BJ (cell line): Measurements from ENCODE around the gene SCYGR2. TPM values are rescaled to one million over a fixed set of nuclear protein-coding genes. Genes with fewer than 3 reads are reported as not detected.

ENCODE experiments used
- CTCF ChIA-PET: fragments of 350-600 bp; formaldehyde crosslinking; extraction: SDS; loops from one replicate; lab custom pipeline; 2021; ENCODE audit warnings: antibody characterized with exemption, inconsistent platforms; lab: Yijun Ruan, JAX
- POLR2A ChIA-PET: fragments of 300-600 bp; sonication (Branson Sonifier 250); formaldehyde crosslinking; extraction: SDS; loops from one replicate; lab custom pipeline; 2021; ENCODE audit warnings: antibody characterized with exemption; lab: Charles Lee
- DNase-seq: peaks from one replicate; pipeline ENCODE4 v3.0.0-alpha.2; 2011; ENCODE audit warnings: low read depth
- H3K27me3 ChIP-seq: 2 replicates; pipeline ENCODE4 v1.6.0; 2011; ENCODE audit warnings: low read length; ENCODE audit not compliant: control insufficient read depth, insufficient read depth
- H3K36me3 ChIP-seq: 2 replicates; pipeline ENCODE4 v1.5.1; 2011; ENCODE audit warnings: low read length; ENCODE audit not compliant: control insufficient read depth, insufficient read depth
- H3K4me3 ChIP-seq: 2 replicates; pipeline ENCODE4 v1.5.1; 2011; ENCODE audit warnings: low read depth, mild to moderate bottlenecking, control low read depth, low read length
- polyA plus RNA-seq: library from polyadenylated mRNA; depleted of rRNA; stranded (reverse); fragments of >200 nt; gene quantifications from 2 replicates; pipeline ENCODE4 v1.2.3, GENCODE V29; 2011; rRNA removed
- TF ChIP-seq, protein P1 (sequence below): IDR thresholded peaks from 2 replicates; pipeline ENCODE4 v1.5.1; 2011; ENCODE audit warnings: low read depth, mild to moderate bottlenecking, control low read depth, inconsistent platforms, low read length, moderate library complexity; ENCODE audit not compliant: insufficient read depth

Gene SCYGR2
- polyA plus RNA-seq, 1 experiment = not detected

GRCh38 chr2:227630322-227630721 is 31.6 kb downstream of the SCYGR2 start:
- TF ChIP-seq, protein P1, sequence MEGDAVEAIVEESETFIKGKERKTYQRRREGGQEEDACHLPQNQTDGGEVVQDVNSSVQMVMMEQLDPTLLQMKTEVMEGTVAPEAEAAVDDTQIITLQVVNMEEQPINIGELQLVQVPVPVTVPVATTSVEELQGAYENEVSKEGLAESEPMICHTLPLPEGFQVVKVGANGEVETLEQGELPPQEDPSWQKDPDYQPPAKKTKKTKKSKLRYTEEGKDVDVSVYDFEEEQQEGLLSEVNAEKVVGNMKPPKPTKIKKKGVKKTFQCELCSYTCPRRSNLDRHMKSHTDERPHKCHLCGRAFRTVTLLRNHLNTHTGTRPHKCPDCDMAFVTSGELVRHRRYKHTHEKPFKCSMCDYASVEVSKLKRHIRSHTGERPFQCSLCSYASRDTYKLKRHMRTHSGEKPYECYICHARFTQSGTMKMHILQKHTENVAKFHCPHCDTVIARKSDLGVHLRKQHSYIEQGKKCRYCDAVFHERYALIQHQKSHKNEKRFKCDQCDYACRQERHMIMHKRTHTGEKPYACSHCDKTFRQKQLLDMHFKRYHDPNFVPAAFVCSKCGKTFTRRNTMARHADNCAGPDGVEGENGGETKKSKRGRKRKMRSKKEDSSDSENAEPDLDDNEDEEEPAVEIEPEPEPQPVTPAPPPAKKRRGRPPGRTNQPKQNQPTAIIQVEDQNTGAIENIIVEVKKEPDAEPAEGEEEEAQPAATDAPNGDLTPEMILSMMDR = no peak
- ChIA-PET CTCF (interaction anchor here (1.2 to 1.6 kb wide), 2 partner anchors 10 to 28 kb away, joined by 4 to 5 read pairs; no protein-coding TSS in a partner anchor), POLR2A (no interaction called here)
- DNase-seq = no peak
- H3K4me3 ChIP-seq = no peak overlapping the region
- no peaks in the 10 kb centered on the region for H3K36me3 ChIP-seq
- 0 out of 2 replicates have a peak, but pooled peaks cover 1% of the 10 kb centered on the region for H3K27me3 ChIP-seq

GRCh38 chr2:227632827-227633226 is 34.1 kb downstream of the SCYGR2 start:
- Histone ChIP-seq H3K36me3 (no peaks in the 10 kb centered on the region), H3K4me3 (no peak overlapping the region), H3K27me3 (0 out of 2 replicates have a peak, but pooled peaks cover 1% of the 10 kb centered on the region)
- TF ChIP-seq, protein P1 = no peak
- CTCF ChIA-PET = no interaction called here
- POLR2A ChIA-PET = no interaction called here
- DNase-seq = no peak

- TF ChIP-seq, protein P1 = no peak
- ChIA-PET POLR2A (no interaction called here), CTCF (no interaction called here)
- Histone ChIP-seq H3K4me3 (no peak overlapping the region), H3K27me3 (0 out of 2 replicates have a peak, but pooled peaks cover 1% of the 10 kb centered on the region), H3K36me3 (no peaks in the 10 kb centered on the region)
- DNase-seq = no peak
Measured at GRCh38 chr2:227634201-227634600, 35.5 kb downstream of the SCYGR2 start.

DNA sequence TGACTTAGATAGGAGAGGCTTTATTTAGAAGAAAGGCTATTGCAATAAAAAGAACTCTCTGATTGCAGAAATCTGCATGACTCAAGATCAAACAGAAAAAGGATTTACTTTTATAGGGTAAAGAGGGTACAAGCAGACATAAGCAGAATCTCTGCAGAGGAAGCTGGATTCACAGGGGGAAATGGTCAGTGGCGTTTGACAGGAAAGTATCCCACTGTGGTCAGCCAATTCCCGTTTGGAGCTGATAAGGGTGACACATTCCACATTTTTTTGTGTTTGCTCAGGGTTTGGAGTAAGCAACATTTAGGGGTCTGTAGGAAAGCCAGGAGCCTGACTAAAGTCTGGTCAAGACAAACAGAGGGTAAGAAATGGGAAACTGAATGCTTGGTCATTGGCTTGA is 44.0 kb downstream of the SCYGR2 start:
- H3K36me3 ChIP-seq = no peaks in the 10 kb centered on the region
- no peak for DNase-seq
- POLR2A ChIA-PET = no interaction called here
- TF ChIP-seq, protein P1 = no peak
- CTCF ChIA-PET = no interaction called here
- peaks cover 3% of the 10 kb centered on the region; the same call in 1 of the 2 replicates for H3K27me3 ChIP-seq
- no peak overlapping the region for H3K4me3 ChIP-seq

DNA sequence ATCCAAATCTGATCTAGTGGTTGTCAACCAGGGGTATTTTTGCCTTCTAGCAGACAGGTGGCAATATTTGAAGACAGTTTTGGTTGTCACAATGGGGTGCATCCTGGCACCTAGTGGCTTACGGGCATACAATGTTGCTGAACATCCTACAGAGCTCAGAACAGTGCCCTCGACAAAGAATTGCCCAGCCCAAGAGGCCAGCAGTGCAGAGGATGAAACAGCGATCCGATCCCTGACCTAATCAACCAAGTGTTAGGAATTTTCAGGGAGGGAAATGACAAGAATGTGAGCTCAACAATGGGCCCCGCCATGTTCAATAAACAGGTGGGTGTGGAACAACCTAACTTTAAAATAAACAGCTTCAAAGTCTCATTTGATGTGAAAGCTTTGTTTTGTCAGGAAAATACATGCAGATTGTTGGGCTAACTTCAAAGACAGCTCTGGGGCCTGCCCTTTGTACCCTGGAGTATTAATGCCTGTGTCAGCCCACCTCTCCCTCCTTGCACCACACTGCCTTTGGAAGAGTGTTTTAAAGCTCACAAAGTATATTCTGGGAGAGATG is 45.4 kb downstream of the SCYGR2 start:
- DNase-seq = no peak

More for the DNA sequence above, 45.4 kb downstream of the SCYGR2 start:
- H3K36me3 ChIP-seq = no peaks in the 10 kb centered on the region
- TF ChIP-seq, protein P1 = no peak
- H3K4me3 ChIP-seq = no peak overlapping the region
- ChIA-PET POLR2A (no interaction called here), CTCF (interaction anchor here (0.6 kb wide), 1 partner anchor 9 kb away, joined by 3 read pairs; no protein-coding TSS in a partner anchor)
- peaks cover 3% of the 10 kb centered on the region; the same call in 1 of the 2 replicates for H3K27me3 ChIP-seq

Other genes with a start within 250 kb of the SCYGR2 start
- gene TM4SF20, start 219.6 kb upstream of the SCYGR2 start, polyA plus RNA-seq = 0.56 and 1.3 TPM in 2 replicates
- not detected in 2 replicates for gene SCYGR1, start 210.9 kb upstream of the SCYGR2 start, polyA plus RNA-seq
- gene AGFG1, start 126.7 kb upstream of the SCYGR2 start, polyA plus RNA-seq = 92.2 and 126 TPM in 2 replicates
- not detected in 2 replicates for gene SCYGR3, start 15.9 kb downstream of the SCYGR2 start, polyA plus RNA-seq
- not detected in 2 replicates for gene SCYGR4, start 18.6 kb downstream of the SCYGR2 start, polyA plus RNA-seq
- not detected in 2 replicates for gene SCYGR5, start 67.9 kb downstream of the SCYGR2 start, polyA plus RNA-seq
- gene SLC19A3, start 119.1 kb downstream of the SCYGR2 start, polyA plus RNA-seq = 0.27 TPM in 1 of 2 replicates, not detected in the other
- not detected in 2 replicates for gene SCYGR6, start 125.9 kb downstream of the SCYGR2 start, polyA plus RNA-seq
- gene SCYGR7, start 129.4 kb downstream of the SCYGR2 start, polyA plus RNA-seq = not detected in 2 replicates
- gene SCYGR8, start 147.0 kb downstream of the SCYGR2 start, polyA plus RNA-seq = not detected in 2 replicates
- gene CCL20, start 214.9 kb downstream of the SCYGR2 start, polyA plus RNA-seq = not detected in 2 replicates